Right renal cortex interstitium (tissue), 3 donors: ENCODE measurements around the gene ZDHHC14. TPM values are rescaled to one million over a fixed set of nuclear protein-coding genes. Genes with fewer than 3 reads are reported as not detected.
"Not testable (repeated sequence)": the region's sequence is repeated elsewhere in the genome, so short reads cannot be mapped to it uniquely, and the experiment has no call there.

Experiments
- DNase-seq, 3 donors: peaks; one replicate each; pipeline ENCODE4 v3.0.0-alpha.2; 2013; ENCODE audit warnings: low read depth in 3 of 3, low spot score in 2 of 3
- polyA plus RNA-seq, 3 donors: library from polyadenylated mRNA; unstranded; fragments of 120-200 nt; gene quantifications; one replicate each; pipeline ENCODE4 v1.2.1, GENCODE V29; 2013; ENCODE audit not compliant: insufficient read length in 3 of 3

ZDHHC14 gene
- polyA plus RNA-seq, 3 donors, result 15.9 to 19.5 (median 18.5) TPM

- no peak for DNase-seq
These were observed 82.2 kb downstream of the ZDHHC14 start for GRCh38 chr6:157462956-157463742.

- DNase-seq, result not testable (repeated sequence)
These were observed 82.7 kb downstream of the ZDHHC14 start for GRCh38 chr6:157463743-157464135.

DNA sequence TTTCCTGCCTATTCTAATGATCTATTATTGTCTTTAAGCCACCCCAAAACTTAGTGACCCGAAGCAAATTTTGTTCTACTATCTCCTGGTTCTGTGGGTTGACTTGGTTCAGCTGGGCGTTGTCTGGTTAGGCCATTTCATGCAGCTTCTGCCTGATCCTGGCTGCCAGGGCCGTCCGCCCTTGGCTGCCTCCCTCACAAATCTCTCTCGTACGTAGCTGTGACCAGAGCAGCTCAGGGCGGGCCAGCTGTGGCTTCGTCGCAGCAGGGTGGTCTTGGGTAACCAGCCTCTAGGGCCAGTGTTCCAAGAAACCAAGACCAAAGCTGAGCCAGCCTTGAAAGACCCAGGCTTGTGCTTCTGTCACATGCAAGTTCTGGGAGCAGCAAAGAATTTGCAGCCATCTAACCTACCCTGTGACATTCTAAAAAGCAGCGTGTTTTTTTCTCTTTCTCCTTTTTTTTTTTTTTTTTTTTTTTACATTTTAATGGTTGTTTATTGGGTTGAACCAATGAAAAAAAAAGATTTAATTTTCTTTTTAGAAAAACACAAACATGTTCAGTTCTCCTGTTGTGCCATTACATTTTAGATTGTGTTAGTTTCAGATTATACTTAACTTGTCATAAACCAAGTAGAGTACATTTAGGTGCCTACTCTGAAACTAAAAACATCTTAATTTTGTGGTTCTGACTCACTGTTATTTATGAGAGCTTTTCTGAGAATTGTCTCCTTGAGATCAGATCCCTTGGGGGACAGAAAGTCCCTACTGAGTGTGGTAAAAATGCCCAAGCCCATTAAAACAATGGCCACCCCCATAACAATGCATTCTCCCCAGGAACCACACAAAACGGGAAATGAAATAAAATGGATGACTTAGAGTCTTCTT, 83.9 kb downstream of the ZDHHC14 start:
- no peak for DNase-seq

DNA sequence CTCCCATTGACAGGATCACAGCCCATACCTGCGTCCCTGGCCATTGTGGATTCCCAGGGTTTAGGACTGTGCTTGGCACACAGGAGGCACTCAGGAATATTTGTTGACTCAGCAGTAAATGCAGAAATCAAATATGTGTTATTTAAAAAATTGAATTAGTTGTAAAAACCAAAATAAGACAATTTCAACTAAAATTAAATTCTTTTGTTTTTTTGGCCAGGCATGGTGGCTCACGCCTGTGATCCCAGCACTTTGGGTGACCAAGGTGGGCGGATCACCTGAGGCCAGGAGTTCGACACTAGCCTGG, 85.3 kb downstream of the ZDHHC14 start:
- DNase-seq, result no peak

- not testable (repeated sequence) for DNase-seq
These were observed 86.3 kb downstream of the ZDHHC14 start for GRCh38 chr6:157467339-157467738.

- DNase-seq, result no peak
These were observed 87.1 kb downstream of the ZDHHC14 start for GRCh38 chr6:157468054-157468453.

DNA sequence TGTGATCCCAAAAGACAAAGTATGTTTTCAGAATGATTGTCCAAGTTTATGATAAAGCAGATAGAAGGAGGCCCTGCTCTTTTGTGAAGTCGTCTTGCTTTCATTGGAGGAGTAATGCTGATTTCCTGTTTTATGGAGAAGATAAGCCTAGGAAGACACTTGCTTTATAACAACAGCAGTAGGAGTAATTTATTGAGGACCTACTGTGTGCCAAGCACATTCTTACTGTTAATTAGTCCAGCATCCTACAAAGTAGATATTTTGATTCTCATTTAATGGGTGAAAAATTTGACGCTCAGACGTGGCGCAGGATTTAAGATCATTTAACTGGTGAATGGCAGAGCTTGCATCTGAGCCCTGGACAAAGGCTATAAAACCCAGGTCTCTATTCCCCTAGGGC, 87.6 kb downstream of the ZDHHC14 start:
- no peak for DNase-seq

- no peak for DNase-seq
These were observed 88.4 kb downstream of the ZDHHC14 start for GRCh38 chr6:157469378-157469777.

DNA sequence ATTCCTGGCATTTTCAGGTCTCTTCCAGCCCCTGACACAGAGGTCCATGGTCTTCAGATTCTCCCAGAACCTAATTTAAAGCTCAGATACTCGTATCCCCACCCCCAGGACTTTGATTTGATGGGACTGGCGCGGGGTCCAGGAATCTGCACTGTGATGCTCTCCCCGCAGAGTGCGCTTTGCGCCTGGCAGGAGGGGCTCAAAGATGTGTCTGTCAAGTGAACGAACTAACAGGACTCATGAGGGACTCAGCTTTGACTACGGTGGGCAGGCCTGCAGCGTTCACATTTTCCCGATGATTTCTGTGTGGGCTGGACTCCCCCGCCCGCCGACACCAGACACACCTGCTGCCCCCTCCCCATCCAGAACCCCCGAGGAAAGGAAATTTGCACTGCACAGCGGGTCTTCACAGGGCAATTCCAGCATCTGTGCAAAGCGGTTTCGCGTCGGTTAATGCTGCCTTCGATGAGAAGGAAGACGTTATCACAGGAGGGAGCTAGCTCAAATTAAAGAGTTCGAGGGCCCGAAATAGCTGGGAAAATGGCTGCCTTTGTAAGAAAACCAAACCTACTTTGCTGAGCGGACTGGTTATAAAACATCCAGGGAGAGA, 90.2 kb downstream of the ZDHHC14 start:
- DNase-seq, result no peak

- DNase-seq, result no peak
These were observed 91.1 kb downstream of the ZDHHC14 start for GRCh38 chr6:157471895-157472686.

DNA sequence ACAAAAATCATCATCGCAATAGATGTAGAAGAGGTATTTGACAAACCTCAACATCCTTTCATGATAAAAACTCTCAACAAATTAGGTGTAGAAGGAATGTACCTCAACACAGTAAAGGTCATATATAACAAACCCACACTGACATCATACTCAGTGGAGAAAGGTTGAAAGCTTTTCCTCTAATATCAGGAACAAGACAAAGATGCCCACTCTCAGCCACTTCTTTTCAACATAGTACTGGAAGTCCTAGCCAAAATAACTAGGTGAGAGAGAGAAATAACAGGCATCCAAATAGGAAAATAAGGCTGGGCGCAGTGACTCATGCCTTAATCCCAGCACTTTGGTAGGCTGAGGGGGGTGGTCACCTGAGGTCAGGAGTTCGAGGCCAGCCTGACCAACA, 95.8 kb downstream of the ZDHHC14 start:
- DNase-seq, result no peak

DNA sequence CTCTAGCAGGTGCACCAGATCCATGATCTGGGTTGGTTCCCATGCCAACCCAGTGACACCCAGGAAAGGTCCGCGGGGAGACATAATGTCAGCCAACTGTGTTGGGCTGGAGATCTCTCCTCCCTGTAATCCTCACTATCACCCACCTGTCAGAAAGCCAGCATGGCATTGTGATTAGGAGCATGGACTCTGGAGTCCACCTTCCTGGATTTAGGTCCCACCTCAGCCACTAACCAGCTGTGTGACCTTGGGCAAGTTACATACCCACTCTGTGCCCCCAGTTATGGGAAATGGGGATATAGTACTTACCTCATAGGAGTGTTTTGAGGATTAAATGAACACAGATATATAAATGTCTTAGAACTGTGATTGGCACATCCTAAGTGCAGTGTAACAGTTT, 97.9 kb downstream of the ZDHHC14 start:
- no peak for DNase-seq

DNA sequence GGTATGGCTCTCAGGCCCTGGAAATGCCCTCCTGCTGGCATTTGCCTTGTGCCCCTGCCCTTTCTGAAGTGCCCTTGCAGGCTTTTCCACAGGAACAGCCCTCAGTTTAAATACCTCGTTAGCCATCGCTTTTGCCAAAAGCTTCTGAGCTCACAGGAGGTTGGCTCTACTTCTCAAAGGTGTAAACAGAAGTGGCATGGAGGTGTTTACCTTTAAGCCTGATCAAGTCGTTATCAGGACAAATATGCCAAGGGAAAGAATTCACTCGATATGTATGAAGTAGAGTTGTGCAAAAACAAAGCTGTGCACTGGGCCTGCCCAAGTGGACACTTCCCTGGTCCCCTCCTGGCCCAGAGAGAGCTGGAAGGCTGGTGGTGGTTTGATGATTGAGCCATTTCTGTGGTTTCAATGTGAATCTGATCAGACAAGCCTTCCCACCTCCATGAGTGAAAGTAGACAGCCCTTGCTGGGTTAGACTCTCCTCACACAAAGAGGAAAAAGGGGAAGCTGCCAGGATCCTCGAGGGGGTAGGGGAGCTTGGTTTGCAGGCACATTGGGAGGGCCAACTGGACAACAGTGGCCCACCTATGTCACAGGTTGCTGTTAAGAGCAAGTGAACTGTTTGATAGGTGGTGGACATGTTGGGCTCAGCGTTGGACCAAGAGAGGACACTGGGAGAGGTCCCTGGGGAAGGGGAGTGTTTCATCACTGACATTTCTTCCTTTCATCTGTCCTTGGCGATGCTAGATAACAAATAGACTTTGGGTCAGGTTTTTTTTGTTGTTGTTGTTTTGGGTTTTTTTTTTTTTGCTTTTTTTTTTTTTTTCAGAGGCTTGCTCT, 98.7 kb downstream of the ZDHHC14 start:
- no peak for DNase-seq

- DNase-seq, result no peak
These were observed 100.3 kb downstream of the ZDHHC14 start for GRCh38 chr6:157481189-157481864.

GRCh38 chr6:157481865-157482249, 100.9 kb downstream of the ZDHHC14 start:
- no peak for DNase-seq

DNA sequence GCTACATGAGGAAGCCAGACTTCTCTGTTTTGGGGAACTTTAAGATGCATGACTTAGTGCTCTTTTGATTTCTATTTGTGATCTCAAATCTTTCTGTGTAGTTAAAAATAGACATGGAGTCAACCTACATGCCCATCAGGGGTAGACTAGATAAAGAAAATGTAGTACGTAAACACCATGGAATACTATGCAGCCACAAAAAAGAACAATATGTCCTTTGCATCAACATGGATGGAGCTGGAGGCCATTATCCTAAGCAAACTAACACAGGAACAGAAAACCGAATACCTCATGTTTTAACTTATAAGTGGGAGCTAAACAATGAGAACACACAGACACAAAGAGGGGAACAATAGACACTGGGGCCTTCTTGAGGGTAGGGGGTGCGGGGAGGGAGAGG, 102.8 kb downstream of the ZDHHC14 start:
- no peak for DNase-seq

GRCh38 chr6:157484181-157484580, 103.2 kb downstream of the ZDHHC14 start:
- DNase-seq, result no peak

DNA sequence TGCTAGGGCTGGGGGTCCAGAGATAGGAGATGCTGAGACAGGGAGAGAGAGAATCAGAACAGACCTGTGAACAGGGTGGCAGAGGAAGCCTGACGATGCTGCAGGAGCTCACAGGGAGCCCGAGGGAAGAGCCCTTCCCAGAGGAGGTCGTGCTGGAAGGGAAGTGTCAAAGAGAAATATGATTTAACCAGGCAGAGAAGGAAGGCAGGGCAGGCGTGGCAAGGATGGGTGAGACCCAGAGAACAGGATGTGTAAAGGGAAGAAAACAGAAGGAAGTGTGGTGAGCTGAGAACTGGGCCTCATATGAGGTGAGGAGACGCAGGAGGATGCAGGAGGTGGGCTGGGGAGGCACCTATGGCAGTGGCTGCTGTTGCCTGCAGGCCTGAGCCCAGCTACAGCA, 105.6 kb downstream of the ZDHHC14 start:
- no peak for DNase-seq

- no peak for DNase-seq
These were observed 106.3 kb downstream of the ZDHHC14 start for GRCh38 chr6:157487110-157487773.
